NCI-H2196 (cell line): ENCODE measurements around the gene PROP1.
"Not testable (repeated sequence)": the region's sequence is repeated elsewhere in the genome, so short reads cannot be mapped to it uniquely, and the experiment has no call there.

Experiments used
- DNase-seq: peaks from one replicate; lab custom pipeline; 2025; ENCODE audit not compliant: unreplicated experiment; lab: John Stamatoyannopoulos, UW

The PROP1 gene

DNA sequence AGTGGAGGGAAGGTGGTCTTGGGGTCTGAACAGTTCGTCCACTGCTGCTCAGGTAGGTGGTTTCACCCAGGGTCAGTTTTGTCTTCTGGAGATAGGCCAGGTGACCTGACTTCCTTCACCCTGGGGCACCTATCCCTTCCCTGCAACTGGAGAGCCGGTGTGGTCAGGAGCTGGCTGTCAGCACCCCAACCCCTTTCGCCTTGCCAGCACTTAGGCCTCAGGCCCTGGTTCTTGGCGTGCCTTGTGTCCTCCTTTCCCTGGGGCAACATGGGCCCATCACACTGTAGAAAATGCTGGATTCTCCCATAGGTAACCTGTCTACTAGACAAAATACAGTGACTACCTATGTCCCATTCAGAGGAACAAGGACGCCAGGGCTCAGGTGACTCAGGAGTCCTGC is 13.1 kb downstream of the PROP1 start:
- DNase-seq: no peak

DNA sequence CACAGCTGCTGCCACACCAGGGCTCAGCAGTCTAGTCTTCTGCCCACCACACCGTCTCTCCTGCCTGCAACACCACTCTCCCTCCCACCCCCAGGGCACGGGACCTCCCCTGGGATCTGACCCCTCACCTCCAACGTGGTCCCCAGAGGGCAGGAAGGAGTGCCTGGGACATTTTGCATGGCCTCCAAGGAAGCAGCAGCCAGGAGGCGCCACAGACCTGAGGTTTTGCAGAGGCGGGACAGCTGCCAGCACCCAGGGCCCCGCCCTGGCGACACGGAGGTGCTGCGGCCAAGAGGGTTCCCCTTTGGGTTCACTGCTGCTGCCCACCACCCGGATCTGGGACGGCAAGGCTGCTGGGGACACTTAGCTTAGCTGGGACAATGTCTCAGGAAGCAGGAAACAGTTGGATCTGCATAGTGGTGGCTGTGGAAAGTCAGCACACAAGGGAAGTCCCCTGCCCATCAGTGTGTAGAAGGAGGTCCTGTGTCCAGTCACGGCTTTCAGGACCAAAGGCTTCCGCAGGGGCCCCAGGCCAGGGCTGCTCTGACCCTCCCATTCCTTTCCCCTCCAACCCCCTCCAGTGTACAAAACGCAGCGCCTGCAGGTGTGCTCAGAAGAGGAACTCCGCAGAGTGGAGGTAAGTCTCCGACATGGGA is 13.8 kb downstream of the PROP1 start:
- no peak for DNase-seq

DNA sequence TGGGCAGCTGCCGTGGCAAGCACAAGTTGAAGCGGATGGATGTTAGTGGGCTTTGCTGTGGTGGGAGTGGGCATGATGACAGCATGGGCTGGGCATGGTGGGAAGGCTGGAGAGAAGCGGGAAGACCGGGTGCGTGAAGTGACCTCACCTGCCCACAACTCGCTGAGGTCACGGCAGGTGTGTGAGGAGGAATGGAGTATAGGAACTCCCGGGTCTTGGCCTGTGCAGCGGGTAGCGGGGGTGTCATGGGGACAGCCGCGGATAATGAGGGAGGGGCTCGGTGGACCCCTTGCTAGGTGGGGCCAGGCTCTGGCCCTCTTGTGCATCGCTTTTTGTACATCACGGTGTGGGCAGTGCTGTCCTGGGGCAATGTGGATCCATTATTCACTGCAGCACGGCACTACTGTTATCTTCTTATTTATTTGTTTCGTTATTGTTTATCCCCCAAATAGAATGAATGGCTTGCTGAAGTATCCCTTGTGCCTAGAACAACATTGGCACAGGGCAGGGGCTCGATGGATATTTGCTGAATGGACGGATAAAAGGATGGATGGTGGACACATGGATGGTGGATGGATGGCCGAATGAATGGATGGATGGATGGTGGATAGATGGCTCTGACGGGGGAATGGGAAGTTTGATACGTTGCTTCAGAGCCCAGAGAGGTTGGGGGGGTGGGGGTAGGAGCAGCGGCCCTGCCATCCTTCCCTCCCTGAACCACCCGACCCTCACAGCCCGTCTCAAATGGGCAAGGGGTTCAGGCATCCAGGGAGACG is 14.6 kb downstream of the PROP1 start:
- no peak for DNase-seq

DNA sequence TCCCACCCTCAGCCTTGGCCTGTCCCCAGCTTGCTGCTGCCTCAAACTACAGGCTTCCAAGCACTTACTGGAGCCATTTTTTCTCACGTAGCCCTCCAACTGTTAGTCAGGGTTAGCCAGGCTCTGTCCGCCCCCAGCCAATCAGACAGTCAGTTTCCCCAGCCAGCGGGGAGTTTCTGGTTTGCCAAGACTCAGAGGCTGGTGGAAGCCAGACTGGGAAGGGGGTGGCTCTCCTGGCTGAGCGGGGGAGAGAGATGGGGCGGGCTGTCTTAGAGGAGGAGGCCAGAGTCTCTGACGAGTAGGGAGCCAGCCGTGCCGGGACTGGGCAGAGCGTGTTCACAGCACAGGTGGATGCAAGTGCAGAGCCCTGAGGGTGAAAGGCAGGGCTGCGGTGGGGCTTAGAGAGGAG is 15.3 kb downstream of the PROP1 start:
- no peak for DNase-seq

DNA sequence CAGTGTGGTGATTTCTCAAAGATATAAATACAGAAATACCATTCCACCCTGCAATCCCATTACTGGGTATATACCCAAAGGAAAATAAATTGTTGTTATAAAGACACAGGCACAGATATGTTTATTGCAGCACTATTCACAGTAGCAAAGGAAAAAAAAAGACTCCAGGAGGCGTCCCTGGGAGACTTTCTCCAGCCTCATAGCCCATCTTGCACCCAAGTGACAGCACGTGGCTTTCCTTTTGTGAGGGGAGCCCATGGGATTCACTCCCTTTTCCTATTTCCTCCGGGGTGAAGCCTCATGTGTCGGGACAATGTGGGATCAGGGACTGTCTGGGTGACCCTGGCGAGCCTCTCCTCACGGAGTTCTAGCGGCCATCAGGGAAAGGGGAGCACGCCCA is 18.4 kb downstream of the PROP1 start:
- not testable (repeated sequence) for DNase-seq

DNA sequence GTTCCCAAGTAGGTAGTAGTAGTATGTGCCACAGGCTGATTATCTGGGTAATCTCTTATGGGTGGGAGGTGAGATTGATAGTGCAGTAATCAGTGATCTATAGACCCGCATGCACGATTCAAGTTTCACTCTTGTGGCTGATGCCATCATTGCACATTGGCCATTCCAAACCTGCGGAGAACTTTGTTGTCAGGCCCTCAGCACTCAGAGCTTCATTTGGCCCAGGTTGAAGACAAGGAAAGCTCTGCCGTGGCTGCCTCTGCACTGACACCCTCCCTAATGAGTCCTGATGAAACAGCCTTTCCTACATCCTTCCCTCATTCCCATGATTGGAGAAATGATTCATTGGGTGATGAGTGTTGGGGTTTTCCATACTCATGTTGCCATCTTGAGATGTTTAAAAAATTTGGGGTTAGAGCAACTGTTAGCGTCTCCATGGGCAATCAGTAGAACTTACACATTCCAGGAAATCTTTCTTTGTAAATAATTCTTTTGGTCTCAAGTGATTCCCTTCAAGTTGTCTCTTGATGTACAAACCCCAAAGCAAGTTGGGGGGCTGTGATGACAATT is 22.9 kb downstream of the PROP1 start:
- DNase-seq: no peak

DNA sequence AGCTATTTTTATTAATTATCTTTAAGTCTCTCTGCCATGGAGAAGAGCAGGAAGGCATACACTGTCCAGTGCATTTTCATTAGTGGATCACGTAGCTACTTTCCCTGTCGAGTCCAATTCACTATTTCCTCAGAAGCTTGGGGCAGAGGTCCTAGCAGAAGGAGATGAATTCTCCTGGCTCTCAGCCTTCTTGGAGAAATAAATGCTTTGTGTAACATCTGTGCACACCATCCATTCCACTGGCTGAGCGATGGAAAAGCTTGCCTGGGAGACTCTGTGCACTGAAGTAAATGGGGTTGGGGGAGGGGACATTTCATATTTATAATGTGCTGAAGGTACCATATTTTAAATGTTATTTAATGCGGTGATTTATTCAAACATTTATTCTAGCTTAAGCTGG is 23.4 kb downstream of the PROP1 start:
- no peak for DNase-seq

DNA sequence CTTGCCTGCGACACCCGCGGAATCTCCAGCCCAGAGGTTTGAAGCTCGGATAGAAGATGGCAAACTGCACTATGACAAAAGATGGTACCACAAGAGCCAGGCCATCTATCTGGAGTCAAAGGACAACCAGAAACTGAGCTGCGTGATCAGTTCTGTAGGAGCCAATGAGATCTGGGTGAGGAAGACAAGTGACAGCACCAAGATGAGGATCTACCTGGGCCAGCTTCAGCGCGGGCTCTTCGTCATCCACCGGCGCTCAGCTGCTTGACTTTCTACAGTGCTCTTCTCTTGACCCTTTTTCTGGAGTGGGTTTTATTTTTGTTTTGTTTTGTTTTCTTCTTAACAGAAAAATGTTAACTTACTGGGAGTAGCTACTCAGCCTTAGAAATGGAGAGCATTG is 24.0 kb downstream of the PROP1 start:
- DNase-seq: not testable (repeated sequence)

DNA sequence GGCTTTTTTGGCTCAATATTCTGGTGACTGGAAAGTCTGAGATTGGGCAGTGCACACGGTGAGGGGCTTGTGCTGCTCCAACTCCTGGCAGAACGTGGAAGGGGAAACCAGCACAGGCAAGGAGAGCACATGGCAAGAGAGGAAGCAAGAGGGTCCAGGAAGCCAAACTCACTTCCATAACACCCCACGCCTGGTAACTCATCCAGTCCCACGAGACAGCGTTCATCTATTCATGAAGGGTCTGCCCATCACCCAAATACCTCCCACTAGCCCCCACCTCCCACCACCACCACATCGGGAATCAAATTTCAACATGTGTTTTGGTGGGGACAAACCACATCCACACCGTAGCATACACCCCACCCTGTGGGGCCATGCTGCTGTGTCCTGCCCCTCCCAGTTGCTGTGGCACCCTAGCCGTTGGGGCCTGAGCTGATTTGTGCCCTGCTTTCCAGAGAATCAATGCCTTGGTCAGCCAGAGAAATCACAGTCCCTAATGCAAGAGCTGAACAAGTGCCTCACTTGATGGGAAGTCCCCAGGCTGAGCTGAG is 27.3 kb downstream of the PROP1 start:
- no peak for DNase-seq

DNA sequence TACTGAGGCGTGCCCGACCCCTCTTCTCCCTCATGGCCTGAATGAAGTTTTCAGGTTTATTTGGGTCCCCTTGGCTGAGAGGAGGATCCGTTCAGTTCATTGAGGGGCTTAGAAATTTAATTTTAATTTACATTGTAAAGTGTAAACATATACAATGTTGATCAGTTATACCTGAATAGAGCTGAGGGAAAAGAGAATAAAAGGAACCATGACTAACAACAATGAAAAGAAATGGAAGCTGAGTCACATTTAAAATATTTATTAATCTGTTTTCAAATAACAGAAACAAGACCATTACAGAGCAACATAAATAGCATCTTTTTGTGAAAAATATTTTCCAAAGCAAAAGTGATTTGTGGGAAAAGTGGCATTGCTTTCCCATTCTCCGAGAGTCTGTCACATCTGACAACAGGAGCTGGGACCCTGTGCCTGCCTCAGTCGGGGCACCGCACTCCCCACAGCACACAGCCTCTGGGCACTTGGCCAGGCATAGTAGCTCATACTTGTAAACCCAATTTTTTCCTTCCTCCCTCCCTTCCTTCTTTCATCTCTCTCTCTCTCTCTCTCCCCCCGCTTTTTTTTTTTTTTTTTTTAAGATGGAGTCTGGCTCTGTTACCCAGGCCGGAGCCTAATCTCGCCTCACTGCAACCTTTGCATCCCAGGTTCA is 28.7 kb downstream of the PROP1 start:
- DNase-seq: no peak

DNA sequence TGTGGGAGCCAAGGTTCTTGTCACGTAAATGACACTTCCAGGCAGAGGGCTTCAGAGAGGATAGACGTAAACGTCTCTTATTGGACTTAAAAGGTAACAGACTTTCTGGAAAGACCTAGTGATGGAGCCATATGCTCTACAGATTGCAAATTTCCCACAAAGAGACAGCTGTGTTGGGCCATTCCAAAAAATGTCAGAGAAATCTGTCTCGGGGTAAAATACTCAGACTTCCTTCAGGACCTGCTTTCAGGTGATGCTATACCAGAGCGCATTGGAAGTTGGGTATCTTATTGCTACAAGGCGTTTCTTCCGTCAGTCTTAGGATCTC is 29.2 kb downstream of the PROP1 start:
- DNase-seq: no peak

DNA sequence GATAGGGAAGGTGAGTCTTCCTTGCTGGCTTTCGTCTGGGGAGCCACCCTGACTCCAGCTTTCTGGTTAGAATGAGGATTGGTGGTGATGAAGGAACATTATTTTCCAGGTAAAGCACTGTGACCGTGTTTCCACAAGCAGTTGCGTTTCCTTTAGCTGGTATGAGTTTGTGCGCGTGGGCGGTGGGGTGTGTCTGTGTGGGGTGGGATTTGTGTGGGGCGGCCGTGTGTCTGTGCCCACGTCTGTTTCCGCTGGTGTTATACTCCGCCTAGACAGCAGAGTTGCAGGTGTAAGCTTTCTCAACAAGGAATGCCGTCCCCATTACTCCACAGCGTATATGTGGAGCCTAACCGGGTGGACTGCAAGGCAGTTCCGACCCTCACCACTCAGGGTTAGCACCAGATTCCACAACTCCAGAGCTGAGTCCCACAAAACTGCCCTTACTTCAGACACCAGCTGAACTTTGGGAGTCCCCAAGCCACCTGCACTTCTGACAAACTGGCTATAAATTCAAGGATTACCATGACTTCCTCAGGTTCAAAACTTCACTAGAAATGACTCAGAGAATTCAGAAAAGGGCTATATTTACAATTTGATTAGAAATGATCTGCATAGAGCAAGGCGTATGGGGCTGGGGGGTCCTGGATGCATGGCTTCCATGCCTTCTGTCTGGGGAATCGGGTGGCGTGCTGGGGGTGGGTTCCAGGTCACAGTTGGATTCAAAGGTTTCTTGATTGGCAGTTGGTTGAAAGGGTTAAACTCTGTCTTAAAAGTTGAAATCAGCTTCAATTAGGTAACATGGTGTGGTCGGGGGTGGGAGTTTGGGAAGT is 29.8 kb downstream of the PROP1 start:
- no peak for DNase-seq

DNA sequence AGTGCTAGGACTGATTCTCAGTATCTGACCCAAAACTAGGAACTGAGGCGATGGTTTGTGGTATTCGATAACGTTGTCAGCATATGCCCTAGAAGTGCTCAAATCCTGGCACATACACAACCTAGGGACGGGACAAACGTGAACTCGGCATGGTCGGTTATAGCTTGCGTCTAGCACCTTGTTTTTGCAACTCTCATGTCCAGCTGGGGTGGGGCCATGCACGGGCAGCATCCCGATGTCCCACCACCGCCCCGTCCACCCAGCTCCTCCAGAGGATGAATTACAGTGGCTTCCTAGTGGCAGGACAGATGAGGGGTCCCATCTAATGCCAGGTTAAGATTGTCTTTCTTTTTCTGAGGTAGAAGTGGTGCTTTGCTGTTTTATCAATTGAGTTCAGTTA is 31.6 kb downstream of the PROP1 start:
- no peak for DNase-seq

DNA sequence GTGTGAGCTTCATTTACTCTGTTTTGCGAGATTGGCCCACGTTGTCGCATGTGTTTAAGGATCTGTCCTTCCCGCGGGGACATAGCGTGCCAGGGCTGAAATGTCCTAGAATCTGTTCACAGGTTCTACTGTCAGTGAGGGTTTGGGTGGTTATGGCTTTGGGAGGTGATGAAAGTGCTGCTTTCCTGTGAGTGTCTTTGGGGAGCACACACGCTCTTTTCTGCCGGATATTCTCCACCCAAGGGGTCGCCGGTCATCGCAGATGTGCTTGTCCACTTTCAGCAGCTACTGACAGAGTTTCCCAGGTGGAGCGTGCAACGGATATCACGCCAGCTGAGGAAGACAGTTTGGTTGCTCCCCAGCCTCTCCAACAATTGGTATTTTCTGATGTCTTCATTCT is 32.1 kb downstream of the PROP1 start:
- DNase-seq: no peak

DNA sequence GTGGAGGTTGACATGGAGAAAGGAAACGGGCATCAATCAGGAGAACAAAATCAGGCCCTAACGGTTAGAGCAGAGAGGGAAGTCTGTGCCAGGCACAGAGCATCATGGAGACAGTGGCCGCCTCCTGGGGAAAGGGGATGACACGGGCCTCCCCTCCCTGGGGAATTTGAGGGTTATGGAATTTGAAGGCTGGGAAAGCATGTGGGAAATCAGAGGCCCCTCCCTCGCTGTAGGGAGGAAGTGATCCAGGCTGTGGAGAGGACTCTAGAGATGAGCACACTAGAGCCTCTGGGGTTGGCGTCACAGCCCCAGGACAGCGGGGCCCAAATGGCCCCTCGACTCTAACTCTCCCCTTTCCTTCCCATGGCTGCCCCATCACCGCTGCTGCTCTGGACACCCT is 36.7 kb downstream of the PROP1 start:
- DNase-seq: no peak

DNA sequence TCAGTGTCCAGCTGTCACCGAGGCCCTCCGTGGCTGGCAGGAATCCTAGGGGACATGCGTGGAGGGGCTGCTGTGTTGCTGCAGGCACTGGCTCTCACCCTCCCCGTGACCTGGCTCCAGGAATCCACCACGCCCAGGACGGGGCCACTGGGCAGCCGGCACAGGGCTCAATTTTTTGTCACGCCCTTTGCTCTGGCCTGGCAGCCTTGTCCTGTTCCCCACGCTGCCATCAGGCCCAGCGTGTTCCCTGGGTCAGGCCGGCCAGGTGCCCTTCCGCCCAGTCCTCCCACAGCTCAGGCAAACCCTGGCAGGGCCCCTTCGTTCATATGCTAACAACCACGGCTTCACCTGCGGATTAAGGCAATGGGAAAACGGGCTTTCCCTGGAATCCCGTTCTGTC is 37.3 kb downstream of the PROP1 start:
- no peak for DNase-seq

DNA sequence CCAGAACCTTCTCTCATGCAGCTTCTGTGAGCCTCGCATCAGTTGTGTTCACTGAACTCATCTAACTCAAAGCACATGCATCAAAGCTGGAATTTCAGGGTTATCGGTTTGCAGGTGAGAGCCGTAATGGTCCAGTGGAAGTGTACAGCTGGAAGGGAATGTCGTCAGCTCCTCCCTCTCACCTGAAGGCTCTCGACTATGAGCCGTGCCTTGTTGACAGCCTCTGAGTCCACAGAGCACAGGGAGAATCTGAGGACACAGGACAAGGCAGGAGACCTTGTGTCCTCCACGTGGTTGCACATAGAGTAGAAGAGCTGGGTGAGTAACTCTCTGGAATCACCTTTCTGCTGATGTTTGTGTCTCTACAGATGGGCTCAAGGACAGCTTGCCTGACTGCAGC is 38.8 kb downstream of the PROP1 start:
- DNase-seq: no peak

DNA sequence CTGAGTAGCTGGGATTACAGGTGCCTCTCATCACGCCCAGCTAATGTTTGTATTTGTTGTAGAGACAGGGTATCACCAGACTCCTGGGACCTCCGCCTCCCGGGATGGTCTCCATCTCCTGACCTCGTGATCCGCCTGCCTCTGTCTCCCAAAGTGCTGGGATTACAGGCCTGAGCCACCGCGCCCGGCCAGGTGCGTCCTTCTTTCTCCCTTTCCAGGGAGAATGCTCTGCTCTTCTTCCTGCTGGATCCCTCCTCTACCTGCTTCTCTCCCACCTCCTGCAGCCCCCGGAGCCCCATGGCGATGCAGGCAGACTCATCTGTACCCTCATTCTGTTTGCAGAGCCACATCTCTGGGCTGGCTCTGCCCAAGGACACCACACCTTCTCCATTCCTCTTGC is 42.9 kb downstream of the PROP1 start:
- DNase-seq: not testable (repeated sequence)

DNA sequence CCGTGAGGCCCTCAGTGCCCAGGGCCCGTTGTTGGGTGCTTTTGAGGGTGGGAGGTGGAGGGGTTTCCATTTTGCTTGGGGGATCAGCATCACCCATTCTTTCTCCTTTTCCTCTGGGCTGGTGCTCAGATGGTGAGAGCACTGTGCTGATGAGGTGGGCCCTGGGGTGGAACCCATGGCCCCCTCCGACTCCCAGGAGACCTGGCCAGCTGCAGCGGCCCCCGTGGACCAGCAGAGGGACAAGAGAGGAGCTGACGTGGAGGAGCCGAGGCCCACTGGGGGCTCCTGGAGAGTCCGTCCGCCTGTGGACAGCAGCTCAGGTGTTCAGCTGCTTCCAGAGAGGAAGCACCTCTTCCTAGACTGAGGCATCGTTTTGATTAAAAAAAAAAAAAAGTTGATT is 46.4 kb downstream of the PROP1 start:
- DNase-seq: not testable (repeated sequence)

DNA sequence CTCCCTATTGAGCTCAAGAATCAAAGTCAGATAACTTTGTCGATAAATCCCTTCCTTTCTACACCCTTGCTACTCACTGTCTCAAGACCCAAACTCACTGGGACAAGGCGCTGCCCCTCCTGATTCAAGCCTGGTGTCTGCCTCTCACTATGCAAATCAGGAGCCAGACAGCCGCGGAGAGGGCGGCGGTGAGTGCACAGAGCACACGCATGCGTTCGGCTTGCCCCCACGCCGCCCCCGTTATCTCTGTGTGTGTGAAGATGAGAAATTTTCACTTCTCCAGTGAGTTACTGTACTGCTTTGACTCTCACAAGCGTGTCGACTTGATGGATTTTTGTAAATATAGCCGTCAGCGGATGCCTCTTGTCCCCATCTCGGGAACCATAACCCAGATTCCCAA is 47.0 kb downstream of the PROP1 start:
- DNase-seq: not testable (repeated sequence)

DNA sequence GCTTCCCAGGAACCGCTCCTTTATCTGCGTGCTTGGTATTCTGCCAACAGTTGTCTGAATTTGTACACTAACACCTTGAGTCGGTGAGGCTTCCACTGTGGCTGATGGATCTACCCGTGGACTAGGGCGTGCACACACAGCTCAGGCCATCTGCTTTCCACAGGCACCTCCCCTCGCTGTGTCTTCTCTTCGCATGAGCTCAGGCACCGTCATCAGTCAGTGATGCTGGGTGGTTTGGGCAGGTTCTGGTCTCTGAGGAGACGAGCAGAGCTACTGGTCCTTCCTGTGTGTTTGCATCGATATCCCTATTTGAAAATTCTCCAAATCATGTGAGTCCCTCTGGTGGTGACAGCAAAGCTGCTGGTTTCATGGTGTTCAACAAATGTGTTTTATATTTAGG is 48.1 kb downstream of the PROP1 start:
- not testable (repeated sequence) for DNase-seq
